ENCODE data around the gene PDGFD. TPM values are rescaled to one million over a fixed set of nuclear protein-coding genes. Genes with fewer than 3 reads are reported as not detected.

PDGFD gene
- total RNA-seq, 1 donor from 2014 or later: 2.2 TPM

GRCh38 chr11:104198576-104198975, 34.6 kb upstream of the PDGFD start:
- DNase-seq (ENCODE audit: extremely low spot score, unreplicated experiment): no peak
- Mint-ChIP-seq H3K27ac (ENCODE audit: unreplicated experiment) (no peak overlapping the region), H3K36me3 (ENCODE audit: unreplicated experiment) (no peaks in the 10 kb centered on the region), H3K9me3 (ENCODE audit: unreplicated experiment) (no peaks in the 10 kb centered on the region), H3K4me3 (ENCODE audit: unreplicated experiment) (no peak overlapping the region), H3K27me3 (ENCODE audit: unreplicated experiment) (no peaks in the 10 kb centered on the region), H3K4me1 (ENCODE audit: unreplicated experiment) (no peaks in the 10 kb centered on the region)
- no peak for TF ChIP-seq CTCF (IDR thresholded peaks at IDR 0.05)

GRCh38 chr11:104191124-104191523, 27.2 kb upstream of the PDGFD start:
- H3K36me3 Mint-ChIP-seq (ENCODE audit: unreplicated experiment): no peaks in the 10 kb centered on the region
- no peak for TF ChIP-seq CTCF (IDR thresholded peaks at IDR 0.05)
- no peak overlapping the region for H3K4me3 Mint-ChIP-seq (ENCODE audit: unreplicated experiment)
- no peak for DNase-seq (ENCODE audit: extremely low spot score, unreplicated experiment)
- peaks cover 7% of the 10 kb centered on the region for H3K9me3 Mint-ChIP-seq (ENCODE audit: unreplicated experiment)
- peaks cover 4% of the 10 kb centered on the region for H3K4me1 Mint-ChIP-seq (ENCODE audit: unreplicated experiment)
- no peaks in the 10 kb centered on the region for H3K27me3 Mint-ChIP-seq (ENCODE audit: unreplicated experiment)
- H3K27ac Mint-ChIP-seq (ENCODE audit: unreplicated experiment): no peak overlapping the region

GRCh38 chr11:104183593-104183992, 19.6 kb upstream of the PDGFD start:
- no peaks in the 10 kb centered on the region for H3K4me1 Mint-ChIP-seq (ENCODE audit: unreplicated experiment)
- no peak for TF ChIP-seq CTCF (IDR thresholded peaks at IDR 0.05)
- H3K36me3 Mint-ChIP-seq (ENCODE audit: unreplicated experiment): no peaks in the 10 kb centered on the region
- H3K4me3 Mint-ChIP-seq (ENCODE audit: unreplicated experiment): no peak overlapping the region
- H3K9me3 Mint-ChIP-seq (ENCODE audit: unreplicated experiment): no peaks in the 10 kb centered on the region
- DNase-seq (ENCODE audit: extremely low spot score, unreplicated experiment): no peak
- H3K27ac Mint-ChIP-seq (ENCODE audit: unreplicated experiment): no peak overlapping the region
- H3K27me3 Mint-ChIP-seq (ENCODE audit: unreplicated experiment): peaks cover 10% of the 10 kb centered on the region

DNA sequence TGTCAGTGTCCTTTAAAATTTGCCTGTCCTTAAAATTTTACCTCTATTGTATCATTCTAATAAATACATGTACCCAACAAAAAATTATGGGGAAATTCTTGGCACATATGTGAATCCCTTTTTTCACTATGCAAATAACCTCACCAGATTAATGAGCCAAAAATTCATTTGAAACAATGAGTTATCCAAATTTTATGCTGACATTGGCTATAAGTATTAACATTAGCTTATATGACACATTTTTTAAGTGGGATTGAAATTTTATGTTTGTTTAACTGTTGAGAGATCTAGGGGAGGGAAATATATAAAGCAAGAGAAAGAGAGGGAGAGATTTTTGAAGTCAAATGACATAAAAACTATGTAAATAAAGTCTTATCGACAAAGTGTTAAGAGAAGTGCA, 11.8 kb upstream of the PDGFD start:
- Mint-ChIP-seq H3K27me3 (ENCODE audit: unreplicated experiment) (peaks cover 10% of the 10 kb centered on the region), H3K36me3 (ENCODE audit: unreplicated experiment) (no peaks in the 10 kb centered on the region), H3K4me1 (ENCODE audit: unreplicated experiment) (no peaks in the 10 kb centered on the region), H3K9me3 (ENCODE audit: unreplicated experiment) (no peaks in the 10 kb centered on the region), H3K4me3 (ENCODE audit: unreplicated experiment) (no peak overlapping the region), H3K27ac (ENCODE audit: unreplicated experiment) (no peak overlapping the region)
- no peak for DNase-seq (ENCODE audit: extremely low spot score, unreplicated experiment)
- no peak for TF ChIP-seq CTCF (IDR thresholded peaks at IDR 0.05)

DNA sequence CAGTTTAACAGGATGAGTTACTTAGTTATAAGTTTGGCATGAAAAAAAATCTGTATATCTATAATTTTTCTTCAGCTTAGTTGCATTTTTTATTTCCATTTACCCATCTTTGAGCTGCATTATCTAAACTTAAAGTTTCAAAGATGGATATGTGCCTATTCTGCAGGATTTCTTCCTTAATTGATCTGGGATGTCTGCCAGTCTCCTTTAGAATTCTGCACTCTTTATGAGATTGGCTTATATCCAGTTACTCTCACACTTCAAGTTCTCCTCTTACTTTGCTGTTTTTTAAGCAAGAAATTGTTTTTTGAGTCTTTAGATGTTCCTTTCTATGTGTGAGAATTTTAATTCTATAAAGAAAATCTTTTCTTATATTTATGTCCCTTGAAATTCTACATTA, 5.1 kb upstream of the PDGFD start:
- Mint-ChIP-seq H3K27me3 (ENCODE audit: unreplicated experiment) (no peaks in the 10 kb centered on the region), H3K4me1 (ENCODE audit: unreplicated experiment) (no peaks in the 10 kb centered on the region), H3K9me3 (ENCODE audit: unreplicated experiment) (no peaks in the 10 kb centered on the region), H3K4me3 (ENCODE audit: unreplicated experiment) (no peak overlapping the region), H3K36me3 (ENCODE audit: unreplicated experiment) (no peaks in the 10 kb centered on the region), H3K27ac (ENCODE audit: unreplicated experiment) (no peak overlapping the region)
- TF ChIP-seq CTCF (IDR thresholded peaks at IDR 0.05): no peak
- DNase-seq (ENCODE audit: extremely low spot score, unreplicated experiment): no peak

Measured in osteocyte (in vitro differentiated cells).